ENCODE measurements around the gene TRIM62. TPM values are rescaled to one million over a fixed set of nuclear protein-coding genes. Genes with fewer than 3 reads are reported as not detected.

The TRIM62 gene
- total RNA-seq, 4 donors from 2014 or later: 4.0 to 9.0 (median 5.5) TPM

DNA sequence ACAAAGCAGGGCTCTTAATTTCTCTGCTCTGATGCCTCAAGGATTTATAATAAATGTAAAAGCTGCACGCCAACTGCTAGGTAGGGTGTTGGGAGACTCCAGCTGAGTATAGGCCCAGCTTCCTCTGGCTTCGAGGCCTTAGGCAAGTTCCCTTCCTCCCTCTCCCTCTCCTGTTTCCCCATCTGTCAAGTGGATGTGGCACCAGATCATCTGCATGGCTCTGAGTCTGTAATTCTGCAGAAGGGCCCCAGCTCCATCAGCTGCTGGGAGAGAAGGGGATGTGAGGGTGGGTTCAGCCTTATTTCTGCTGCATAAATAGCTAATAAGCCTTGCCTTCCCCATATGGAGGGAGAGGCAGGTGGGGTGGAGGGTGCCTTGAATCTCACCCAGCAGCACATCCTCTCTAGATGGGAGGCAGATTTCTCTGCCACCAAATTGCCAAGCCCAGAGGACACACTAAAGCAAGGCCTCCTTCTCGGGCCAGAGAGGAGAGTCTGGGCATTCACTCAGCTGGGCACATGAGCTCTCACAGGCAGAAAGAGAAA lies 3.8 kb downstream of the TRIM62 start:
- ATAC-seq: no peak
- WGBS, 2 donors (ENCODE audit: low coverage in 1 of 2): 60 to 80% methylated on average over 1 to 2 of the region's 3 CpGs
- Histone ChIP-seq H3K4me3 (no peak overlapping the region), H3K27ac (no peak overlapping the region), H3K36me3 (peaks cover 0 to 22% of the 10 kb centered on the region in 2 donors), H3K4me1 (peaks cover 0 to 37% (median 10%) of the 10 kb centered on the region in 3 donors), H3K9me3 (no peaks in the 10 kb centered on the region), H3K27me3 (no peaks in the 10 kb centered on the region)
- TF ChIP-seq POLR2AphosphoS5 (IDR thresholded peaks at IDR 0.05) (no peak), EP300 (IDR thresholded peaks at IDR 0.05) (no peak), POLR2A (IDR thresholded peaks at IDR 0.05) (no peak)
- TF ChIP-seq, protein P1, sequence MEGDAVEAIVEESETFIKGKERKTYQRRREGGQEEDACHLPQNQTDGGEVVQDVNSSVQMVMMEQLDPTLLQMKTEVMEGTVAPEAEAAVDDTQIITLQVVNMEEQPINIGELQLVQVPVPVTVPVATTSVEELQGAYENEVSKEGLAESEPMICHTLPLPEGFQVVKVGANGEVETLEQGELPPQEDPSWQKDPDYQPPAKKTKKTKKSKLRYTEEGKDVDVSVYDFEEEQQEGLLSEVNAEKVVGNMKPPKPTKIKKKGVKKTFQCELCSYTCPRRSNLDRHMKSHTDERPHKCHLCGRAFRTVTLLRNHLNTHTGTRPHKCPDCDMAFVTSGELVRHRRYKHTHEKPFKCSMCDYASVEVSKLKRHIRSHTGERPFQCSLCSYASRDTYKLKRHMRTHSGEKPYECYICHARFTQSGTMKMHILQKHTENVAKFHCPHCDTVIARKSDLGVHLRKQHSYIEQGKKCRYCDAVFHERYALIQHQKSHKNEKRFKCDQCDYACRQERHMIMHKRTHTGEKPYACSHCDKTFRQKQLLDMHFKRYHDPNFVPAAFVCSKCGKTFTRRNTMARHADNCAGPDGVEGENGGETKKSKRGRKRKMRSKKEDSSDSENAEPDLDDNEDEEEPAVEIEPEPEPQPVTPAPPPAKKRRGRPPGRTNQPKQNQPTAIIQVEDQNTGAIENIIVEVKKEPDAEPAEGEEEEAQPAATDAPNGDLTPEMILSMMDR (IDR thresholded peaks at IDR 0.05): no peak

DNA sequence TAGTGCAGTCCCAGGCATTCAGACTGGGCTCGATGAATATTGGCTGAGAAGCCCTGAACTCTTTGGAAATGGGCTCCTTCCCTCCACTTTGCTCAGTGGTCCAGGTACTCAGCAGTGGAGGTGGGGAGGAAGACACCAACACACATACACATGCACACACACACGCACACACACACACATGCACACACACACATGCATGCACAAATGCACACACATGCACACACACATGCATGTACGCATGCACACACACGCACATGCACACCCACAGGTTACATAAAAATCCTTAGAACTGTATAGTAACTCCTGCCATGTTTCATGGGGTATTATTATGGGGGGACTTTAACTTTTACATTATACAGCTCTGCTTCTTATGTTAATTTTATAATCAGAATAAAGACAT lies 5.0 kb downstream of the TRIM62 start:
- no peak overlapping the region for H3K4me3 ChIP-seq

DNA sequence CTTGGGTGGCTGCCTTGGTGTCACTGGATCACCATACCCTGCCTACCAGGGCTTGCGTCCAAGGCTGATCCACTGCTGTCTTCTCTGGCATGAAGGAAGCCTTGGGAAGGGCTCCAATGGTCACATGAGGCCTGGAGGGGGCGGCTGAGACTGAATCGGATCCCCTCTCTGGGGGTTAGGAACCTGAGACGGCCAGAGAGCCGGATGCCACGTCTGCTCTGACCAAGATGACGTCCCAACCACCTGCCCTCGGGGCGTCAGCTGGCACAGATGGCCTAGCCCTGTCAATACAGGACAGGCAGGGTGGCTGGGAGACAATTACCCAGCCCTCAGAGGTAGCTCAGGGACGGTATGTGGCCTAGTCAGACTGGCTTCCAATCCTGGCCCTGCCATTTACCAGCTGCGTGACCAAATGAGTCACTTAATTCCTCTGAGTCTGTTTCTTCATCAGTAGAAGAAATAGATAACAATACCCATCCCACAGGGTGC lies 5.4 kb downstream of the TRIM62 start:
- 92% methylated on average over 2 of the region's 11 CpGs; no CpG with 5 or more reads in 1 of the 2 donors for WGBS, 2 donors (ENCODE audit: low coverage in 1 of 2)
- TF ChIP-seq, protein P1 (IDR thresholded peaks at IDR 0.05): no peak
- TF ChIP-seq POLR2AphosphoS5 (IDR thresholded peaks at IDR 0.05) (no peak), POLR2A (IDR thresholded peaks at IDR 0.05) (no peak), EP300 (IDR thresholded peaks at IDR 0.05) (no peak)
- Histone ChIP-seq H3K27ac (no peak overlapping the region), H3K4me1 (peaks cover 0 to 24% (median 5%) of the 10 kb centered on the region in 3 donors), H3K27me3 (no peaks in the 10 kb centered on the region), H3K36me3 (peaks cover 0 to 22% of the 10 kb centered on the region in 2 donors), H3K4me3 (no peak overlapping the region), H3K9me3 (no peaks in the 10 kb centered on the region)
- ATAC-seq: no peak

More for the DNA sequence above, 5.0 kb downstream of the TRIM62 start:
- Histone ChIP-seq H3K9me3 (no peaks in the 10 kb centered on the region), H3K4me1 (peaks cover 0 to 26% (median 5%) of the 10 kb centered on the region in 3 donors), H3K27me3 (no peaks in the 10 kb centered on the region), H3K36me3 (peaks cover 0 to 22% of the 10 kb centered on the region in 2 donors), H3K27ac (no peak overlapping the region)
- no peak for ATAC-seq
- WGBS, 2 donors (ENCODE audit: low coverage in 1 of 2): 33 to 46% methylated on average over 2 to 3 of the region's 4 CpGs
- no peak for TF ChIP-seq POLR2A (IDR thresholded peaks at IDR 0.05)
- TF ChIP-seq, protein P1 (IDR thresholded peaks at IDR 0.05): no peak
- no peak for TF ChIP-seq POLR2AphosphoS5 (IDR thresholded peaks at IDR 0.05)
- no peak for TF ChIP-seq EP300 (IDR thresholded peaks at IDR 0.05)

DNA sequence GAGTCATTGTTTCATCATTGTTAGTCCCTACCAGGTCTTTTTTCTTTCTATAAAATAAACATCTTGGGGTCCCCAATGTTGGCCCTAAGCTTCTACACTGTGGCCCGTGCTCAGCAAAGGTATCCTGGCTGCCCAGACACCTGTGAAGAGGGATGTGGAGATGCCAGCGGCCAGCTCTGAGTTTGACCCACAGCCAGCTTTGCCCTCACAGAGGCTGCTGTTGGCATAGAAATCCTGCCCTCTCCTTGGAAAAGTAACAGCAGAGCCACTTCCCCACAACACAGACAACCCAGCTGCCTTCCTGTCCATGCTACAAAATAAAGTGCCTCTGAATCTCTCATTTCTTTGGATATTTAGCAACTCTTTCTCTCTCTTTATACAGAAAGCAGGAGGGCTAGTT lies 6.0 kb downstream of the TRIM62 start:
- Histone ChIP-seq H3K27me3 (no peaks in the 10 kb centered on the region), H3K27ac (no peak overlapping the region), H3K9me3 (no peaks in the 10 kb centered on the region), H3K36me3 (peaks cover 0 to 22% of the 10 kb centered on the region in 2 donors), H3K4me1 (peaks cover 0 to 18% (median 5%) of the 10 kb centered on the region in 3 donors), H3K4me3 (no peak overlapping the region)
- TF ChIP-seq EP300 (IDR thresholded peaks at IDR 0.05): no peak
- no peak for TF ChIP-seq POLR2A (IDR thresholded peaks at IDR 0.05)
- TF ChIP-seq, protein P1 (IDR thresholded peaks at IDR 0.05): no peak
- no peak for TF ChIP-seq POLR2AphosphoS5 (IDR thresholded peaks at IDR 0.05)
- no peak for ATAC-seq
- 83% methylated on average over 1 of the region's 2 CpGs; no CpG with 5 or more reads in 1 of the 2 donors for WGBS, 2 donors (ENCODE audit: low coverage in 1 of 2)

GRCh38 chr1:33173091-33173490 lies 8.8 kb downstream of the TRIM62 start:
- TF ChIP-seq POLR2AphosphoS5 (IDR thresholded peaks at IDR 0.05): no peak
- TF ChIP-seq EP300 (IDR thresholded peaks at IDR 0.05): no peak
- TF ChIP-seq POLR2A (IDR thresholded peaks at IDR 0.05): no peak
- TF ChIP-seq, protein P1 (IDR thresholded peaks at IDR 0.05): no peak
- Histone ChIP-seq H3K27ac (no peak overlapping the region), H3K9me3 (no peaks in the 10 kb centered on the region), H3K27me3 (no peaks in the 10 kb centered on the region), H3K4me3 (no peak overlapping the region), H3K4me1 (peaks cover 0 to 19% (median 0%) of the 10 kb centered on the region in 3 donors), H3K36me3 (peaks cover 0 to 25% of the 10 kb centered on the region in 2 donors)
- ATAC-seq: no peak
- 59 to 88% methylated on average over 3 to 4 of the region's 4 CpGs for WGBS, 2 donors (ENCODE audit: low coverage in 1 of 2)

Measured in gastroesophageal sphincter (tissue), 4 donors.